Trophoblast cell (in vitro differentiated cells and primary cell): ENCODE results near the gene DENND1A.

ENCODE experiments used
- DNase-seq, 2 donors: peaks; one replicate each; pipeline ENCODE4 v3.0.0-alpha.2; 2016
- H2AFZ ChIP-seq: 2 replicates; pipeline ENCODE4 v1.6.1; 2013; ENCODE audit warnings: low read length, moderate library complexity, mild to moderate bottlenecking; ENCODE audit not compliant: insufficient read depth, poor library complexity
- H2AK5ac ChIP-seq: 2 replicates; pipeline ENCODE4 v1.6.1; 2013; ENCODE audit warnings: mild to moderate bottlenecking, low read length
- H2BK120ac ChIP-seq: 2 replicates; pipeline ENCODE4 v1.6.1; 2013; ENCODE audit warnings: low read length, mild to moderate bottlenecking, moderate library complexity; ENCODE audit not compliant: insufficient read depth, poor library complexity
- H2BK12ac ChIP-seq: 2 replicates; pipeline ENCODE4 v1.6.1; 2013; ENCODE audit warnings: mild to moderate bottlenecking, low read length, moderate library complexity
- H2BK5ac ChIP-seq: 2 replicates; pipeline ENCODE4 v1.6.1; 2013; ENCODE audit warnings: low read length, low read depth, moderate library complexity, mild to moderate bottlenecking; ENCODE audit not compliant: poor library complexity
- H3K14ac ChIP-seq: 2 replicates; pipeline ENCODE4 v1.6.1; 2013; ENCODE audit warnings: mild to moderate bottlenecking, low read length
- H3K18ac ChIP-seq: 2 replicates; pipeline ENCODE4 v1.6.1; 2013; ENCODE audit warnings: mild to moderate bottlenecking, low read length
- H3K23ac ChIP-seq: 2 replicates; pipeline ENCODE4 v1.6.1; 2013; ENCODE audit warnings: low read length
- H3K27ac ChIP-seq: 2 replicates; pipeline ENCODE4 v1.5.1; 2013; ENCODE audit warnings: low read depth, mild to moderate bottlenecking, inconsistent platforms, low read length, moderate library complexity
- H3K27me3 ChIP-seq: 2 replicates; pipeline ENCODE4 v1.6.1; 2013; ENCODE audit warnings: inconsistent platforms, mild to moderate bottlenecking, low read length, moderate library complexity; ENCODE audit not compliant: insufficient read depth
- H3K36me3 ChIP-seq, 2 experiments: 1 replicate in 1 of 2; 2 replicates in 1 of 2; pipeline ENCODE4 v1.6.1; 2013; ENCODE audit warnings: low read length in 2 of 2, mild to moderate bottlenecking in 2 of 2, moderate library complexity in 1 of 2; ENCODE audit not compliant: insufficient read depth in 2 of 2, control insufficient read depth in 1 of 2
- H3K4ac ChIP-seq: 2 replicates; pipeline ENCODE4 v1.6.1; 2013; ENCODE audit warnings: low read depth, mild to moderate bottlenecking, low read length, moderate library complexity
- H3K4me1 ChIP-seq, 2 experiments: 1 replicate in 1 of 2; 2 replicates in 1 of 2; pipeline ENCODE4 v1.6.1; 2013; ENCODE audit warnings: low read length in 2 of 2, mild to moderate bottlenecking in 2 of 2, moderate library complexity in 1 of 2; ENCODE audit not compliant: insufficient read depth in 2 of 2, control insufficient read depth in 1 of 2
- H3K4me2 ChIP-seq: 2 replicates; pipeline ENCODE4 v1.6.1; 2013; ENCODE audit warnings: inconsistent platforms, mild to moderate bottlenecking, low read length, moderate library complexity
- H3K4me3 ChIP-seq: 2 replicates; pipeline ENCODE4 v1.5.1; 2013; ENCODE audit warnings: mild to moderate bottlenecking, low read depth, low read length, inconsistent platforms
- H3K79me1 ChIP-seq: one replicate; pipeline ENCODE4 v1.6.1; 2013; ENCODE audit warnings: low read length
- H3K79me2 ChIP-seq: 2 replicates; pipeline ENCODE4 v1.6.1; 2013; ENCODE audit warnings: low read length, mild to moderate bottlenecking; ENCODE audit not compliant: control insufficient read depth, insufficient read depth, poor library complexity
- H3K9ac ChIP-seq: 2 replicates; pipeline ENCODE4 v1.6.1; 2013; ENCODE audit warnings: mild to moderate bottlenecking, low read length
- H3K9me3 ChIP-seq: 2 replicates; pipeline ENCODE4 v1.6.1; 2013; ENCODE audit warnings: low read depth, mild to moderate bottlenecking, control low read depth, inconsistent platforms, low read length; ENCODE audit not compliant: insufficient read depth
- H4K12ac ChIP-seq: 2 replicates; pipeline ENCODE4 v1.6.1; 2013; ENCODE audit warnings: low read depth, mild to moderate bottlenecking, low read length, moderate library complexity
- H4K8ac ChIP-seq: 2 replicates; pipeline ENCODE4 v1.6.1; 2013; ENCODE audit warnings: low read depth, mild to moderate bottlenecking, low read length, moderate library complexity
- H4K91ac ChIP-seq: one replicate; pipeline ENCODE4 v1.6.1; 2013; ENCODE audit warnings: low read depth, mild to moderate bottlenecking, low read length, moderate library complexity
- WGBS: extraction: QIAGEN DNeasy Blood & Tissue Kit; methylation state at CpG from one replicate; pipeline ENCODE4 v1.1.7; 2013; ENCODE audit warnings: missing lambda C conversion rate; ENCODE audit not compliant: insufficient read length, insufficient coverage; ENCODE audit errors: extremely low coverage; 5-methylcytosine and 5-hydroxymethylcytosine counted together

Gene DENND1A

GRCh38 chr9:123640792-123641222, 289.1 kb downstream of the DENND1A start:
- no peak for DNase-seq
- Histone ChIP-seq H2AFZ (no peak overlapping the region), H4K91ac (no peak overlapping the region), H2BK5ac (no peak overlapping the region), H3K23ac (no peak overlapping the region), H3K4me3 (no peak overlapping the region), H3K27ac (no peak overlapping the region), H3K27me3 (no peaks in the 10 kb centered on the region), H3K79me2 (no peaks in the 10 kb centered on the region), H3K9me3 (peaks cover 2% of the 10 kb centered on the region), H3K4me1 (peaks cover 2 to 5% of the 10 kb centered on the region in 2 experiments), H3K18ac (no peak overlapping the region), H3K36me3 (no peaks in the 10 kb centered on the region), H3K14ac (no peak overlapping the region), H4K8ac (no peak overlapping the region), H3K4me2 (no peak overlapping the region), H3K4ac (no peak overlapping the region), H2BK12ac (no peak overlapping the region), H2AK5ac (no peak overlapping the region), H2BK120ac (no peak overlapping the region), H3K9ac (no peak overlapping the region), H4K12ac (no peak overlapping the region), H3K79me1 (no peaks in the 10 kb centered on the region)
- WGBS = no CpG with 5 or more reads among the region's 4 CpGs

- H3K36me3 ChIP-seq = no peaks in the 10 kb centered on the region
- WGBS = no CpG with 5 or more reads among the region's 1 CpG
These were observed 290.2 kb downstream of the DENND1A start for GRCh38 chr9:123639743-123640142.

GRCh38 chr9:123637945-123638634, 291.8 kb downstream of the DENND1A start:
- Histone ChIP-seq H4K8ac (no peak overlapping the region), H3K14ac (no peak overlapping the region), H2BK12ac (no peak overlapping the region), H4K91ac (no peak overlapping the region), H2BK120ac (no peak overlapping the region), H3K4me1 (peaks cover 2 to 3% of the 10 kb centered on the region in 2 experiments), H3K9ac (no peak overlapping the region), H3K27ac (no peak overlapping the region), H3K9me3 (no peaks in the 10 kb centered on the region), H3K4ac (no peak overlapping the region), H3K23ac (no peak overlapping the region), H2AFZ (no peak overlapping the region), H3K4me3 (no peak overlapping the region), H3K36me3 (no peaks in the 10 kb centered on the region), H4K12ac (no peak overlapping the region), H3K18ac (no peak overlapping the region), H3K27me3 (no peaks in the 10 kb centered on the region), H2BK5ac (no peak overlapping the region), H3K4me2 (no peak overlapping the region), H3K79me1 (no peaks in the 10 kb centered on the region), H2AK5ac (no peak overlapping the region), H3K79me2 (no peaks in the 10 kb centered on the region)
- no CpG with 5 or more reads among the region's 10 CpGs for WGBS
- no peak for DNase-seq

More at GRCh38 chr9:123639743-123640142, 290.2 kb downstream of the DENND1A start:
- Histone ChIP-seq H3K18ac (no peak overlapping the region), H3K4me3 (no peak overlapping the region), H3K4ac (no peak overlapping the region), H3K27ac (no peak overlapping the region), H3K4me2 (no peak overlapping the region), H4K12ac (no peak overlapping the region), H3K79me2 (no peaks in the 10 kb centered on the region), H2BK5ac (no peak overlapping the region), H3K9me3 (peaks cover 2% of the 10 kb centered on the region), H3K27me3 (no peaks in the 10 kb centered on the region), H3K14ac (no peak overlapping the region), H2BK12ac (no peak overlapping the region), H2AFZ (no peak overlapping the region), H2AK5ac (no peak overlapping the region), H3K4me1 (peaks cover 2 to 3% of the 10 kb centered on the region in 2 experiments), H3K79me1 (no peaks in the 10 kb centered on the region), H3K23ac (no peak overlapping the region), H4K91ac (no peak overlapping the region), H3K9ac (no peak overlapping the region), H4K8ac (no peak overlapping the region), H2BK120ac (no peak overlapping the region)
- DNase-seq = no peak

GRCh38 chr9:123637606-123637944, 292.4 kb downstream of the DENND1A start:
- Histone ChIP-seq H3K23ac (no peak overlapping the region), H3K4ac (no peak overlapping the region), H3K14ac (no peak overlapping the region), H3K4me3 (no peak overlapping the region), H3K27ac (no peak overlapping the region), H2AFZ (no peak overlapping the region), H2BK12ac (no peak overlapping the region), H3K79me1 (no peaks in the 10 kb centered on the region), H4K91ac (no peak overlapping the region), H3K4me1 (peaks cover 2 to 3% of the 10 kb centered on the region in 2 experiments), H4K12ac (no peak overlapping the region), H3K18ac (no peak overlapping the region), H3K79me2 (no peaks in the 10 kb centered on the region), H3K4me2 (no peak overlapping the region), H3K36me3 (no peaks in the 10 kb centered on the region), H3K27me3 (no peaks in the 10 kb centered on the region), H2BK5ac (no peak overlapping the region), H3K9ac (no peak overlapping the region), H2BK120ac (no peak overlapping the region), H3K9me3 (no peaks in the 10 kb centered on the region), H4K8ac (no peak overlapping the region), H2AK5ac (no peak overlapping the region)
- no peak for DNase-seq
- WGBS = no CpG with 5 or more reads among the region's 3 CpGs
